Measurements from ENCODE around the gene CDCP1.
"Not testable (repeated sequence)": the region's sequence is repeated elsewhere in the genome, so short reads cannot be mapped to it uniquely, and the experiment has no call there.

The CDCP1 gene

GRCh38 chr3:45170096-45170495 lies 23.9 kb upstream of the CDCP1 start:
- DNase-seq (ENCODE audit: low read depth, low spot score), result no peak

- no peak for DNase-seq (ENCODE audit: low read depth, low spot score)
Measured at GRCh38 chr3:45169125-45169904, 23.1 kb upstream of the CDCP1 start.

- no peak for DNase-seq (ENCODE audit: low read depth, low spot score)
Measured at GRCh38 chr3:45168451-45168850, 22.3 kb upstream of the CDCP1 start.

- DNase-seq (ENCODE audit: low read depth, low spot score), result peak; percentile 97
Measured at GRCh38 chr3:45167011-45167911, 21.1 kb upstream of the CDCP1 start.

- no peak for DNase-seq (ENCODE audit: low read depth, low spot score)
Measured at GRCh38 chr3:45166321-45166879, 20.2 kb upstream of the CDCP1 start.

- no peak for DNase-seq (ENCODE audit: low read depth, low spot score)
Measured at GRCh38 chr3:45165497-45166283, 19.5 kb upstream of the CDCP1 start.

- DNase-seq (ENCODE audit: low read depth, low spot score), result no peak
Measured at GRCh38 chr3:45164056-45164455, 17.9 kb upstream of the CDCP1 start.

GRCh38 chr3:45163481-45163880 lies 17.3 kb upstream of the CDCP1 start:
- no peak for DNase-seq (ENCODE audit: low read depth, low spot score)

- peak; percentile 65 for DNase-seq (ENCODE audit: low read depth, low spot score)
Measured at GRCh38 chr3:45154641-45155147, 8.5 kb upstream of the CDCP1 start.

GRCh38 chr3:45153658-45154437 lies 7.7 kb upstream of the CDCP1 start:
- no peak for DNase-seq (ENCODE audit: low read depth, low spot score)

- DNase-seq (ENCODE audit: low read depth, low spot score), result no peak
Measured at GRCh38 chr3:45152307-45152706, 6.1 kb upstream of the CDCP1 start.

GRCh38 chr3:45151100-45151499 lies 4.9 kb upstream of the CDCP1 start:
- no peak for DNase-seq (ENCODE audit: low read depth, low spot score)

GRCh38 chr3:45148921-45149320 lies 2.7 kb upstream of the CDCP1 start:
- DNase-seq (ENCODE audit: low read depth, low spot score), result no peak

- DNase-seq (ENCODE audit: low read depth, low spot score), result no peak
Measured at GRCh38 chr3:45145223-45145622, 955 bp downstream of the CDCP1 start.

- peak; percentile 50 for DNase-seq (ENCODE audit: low read depth, low spot score)
Measured at GRCh38 chr3:45143673-45144671, 2.2 kb downstream of the CDCP1 start.

GRCh38 chr3:45140770-45141155 lies 5.4 kb downstream of the CDCP1 start:
- DNase-seq (ENCODE audit: low read depth, low spot score), result not testable (repeated sequence)

GRCh38 chr3:45140141-45140769 lies 5.9 kb downstream of the CDCP1 start:
- peak; percentile 65 for DNase-seq (ENCODE audit: low read depth, low spot score)

GRCh38 chr3:45139372-45140140 lies 6.6 kb downstream of the CDCP1 start:
- DNase-seq (ENCODE audit: low read depth, low spot score), result no peak

All from astrocyte of the hippocampus (primary cell).